ENCODE measurements around the gene KRTAP5-2.
A peak's percentile ranks its signal among the peaks of the same experiment; 100 is the strongest.

Gene KRTAP5-2

DNA sequence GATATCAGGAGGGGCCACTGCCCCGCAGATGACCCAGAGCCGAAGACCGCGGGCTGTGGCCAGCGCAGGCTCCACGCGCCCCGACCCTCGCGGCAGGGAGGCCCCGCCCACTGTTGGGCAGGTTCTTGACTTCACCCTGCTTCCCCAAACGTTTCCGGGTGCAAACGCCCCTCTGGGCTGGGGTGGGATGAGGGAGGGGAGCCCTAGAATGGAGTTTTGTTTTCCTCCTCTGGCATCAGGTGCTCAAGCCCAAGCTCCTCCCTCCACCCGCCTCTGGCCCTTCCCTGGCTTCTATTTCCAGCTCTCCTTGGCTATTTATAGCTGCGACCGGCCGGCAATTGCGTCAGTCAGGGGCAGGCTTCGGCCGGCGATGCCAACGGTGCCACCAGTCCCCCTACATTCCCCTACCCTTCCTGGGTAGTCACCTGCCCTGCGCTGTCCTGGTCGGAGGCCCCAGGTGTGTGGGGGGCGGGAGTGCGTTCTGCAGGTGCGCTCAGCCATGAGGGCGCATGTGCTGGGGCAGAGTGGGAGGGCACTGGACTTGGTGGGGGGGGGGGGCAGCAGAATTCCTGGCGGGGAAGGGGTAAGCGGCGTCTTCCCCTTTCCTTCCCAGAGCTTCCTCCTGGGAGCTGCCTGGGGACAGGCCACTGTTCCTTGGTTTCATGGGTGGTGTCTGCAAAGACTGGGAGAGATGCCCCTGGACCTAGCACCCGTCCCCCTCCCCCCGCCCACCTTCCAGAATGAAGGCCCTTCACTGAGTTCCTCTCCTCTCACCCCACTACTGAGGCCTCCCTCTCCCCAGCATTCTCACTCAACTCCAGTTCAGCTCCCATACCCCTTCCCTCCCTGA lies 49.6 kb downstream of the KRTAP5-2 start:
- DNase-seq (ENCODE audit: low read depth, low spot score) = no peak
- TF ChIP-seq POLR2AphosphoS5 (IDR thresholded peaks at IDR 0.05; ENCODE audit: borderline replicate concordance, low read depth, low read length) (no peak), EZH2 (IDR thresholded peaks at IDR 0.05) (peak; percentile 66), FOXP2 (optimal IDR thresholded peaks at IDR 0.05; ENCODE audit: control extremely low read depth, extremely low read length, insufficient read depth) (no peak)
- Histone ChIP-seq H3K4me3 (no peak overlapping the region), H3K9me3 (ENCODE audit: low read depth, low read length) (no peaks in the 10 kb centered on the region), H3K9ac (ENCODE audit: insufficient read length) (no peak overlapping the region), H3K27ac (no peak overlapping the region), H3K36me3 (ENCODE audit: insufficient read depth, low read length) (no peaks in the 10 kb centered on the region)

DNA sequence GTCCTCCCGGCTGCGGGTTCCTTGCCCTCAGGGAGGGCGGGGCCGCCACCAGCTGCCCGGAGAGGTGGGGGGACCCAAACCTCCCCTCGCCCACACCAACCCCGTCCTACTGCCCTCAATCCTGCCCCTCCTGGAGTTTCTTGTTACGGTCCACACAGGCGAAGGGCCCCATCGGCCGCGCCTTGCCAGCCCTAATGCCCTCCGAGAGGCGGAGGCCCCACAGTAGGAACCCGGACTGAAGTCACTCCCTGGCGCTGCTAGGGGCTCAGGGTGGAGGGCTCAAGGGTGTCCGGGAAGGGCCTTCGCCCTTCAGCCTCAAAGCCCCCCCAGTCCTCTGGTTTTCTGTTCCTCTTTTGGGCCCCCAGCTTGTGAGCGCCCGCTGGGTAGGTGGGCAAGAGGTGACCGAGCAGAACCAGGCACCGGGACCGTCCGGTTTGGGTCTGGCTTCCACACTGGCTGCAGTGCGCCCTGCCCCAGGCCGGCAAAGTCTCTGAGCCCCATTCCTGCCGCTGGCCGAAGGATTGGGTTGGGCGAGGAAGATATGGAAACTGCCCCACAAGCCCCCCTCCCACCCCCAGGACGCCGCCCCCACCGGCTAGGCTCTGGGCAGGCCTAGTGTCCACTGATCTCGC lies 50.5 kb downstream of the KRTAP5-2 start:
- DNase-seq (ENCODE audit: low read depth, low spot score) = no peak
- H3K9me3 ChIP-seq (ENCODE audit: low read depth, low read length) = no peaks in the 10 kb centered on the region
- no peaks in the 10 kb centered on the region for H3K36me3 ChIP-seq (ENCODE audit: insufficient read depth, low read length)
- H3K4me3 ChIP-seq = no peak overlapping the region
- H3K27ac ChIP-seq = no peak overlapping the region
- no peak overlapping the region for H3K9ac ChIP-seq (ENCODE audit: insufficient read length)
- TF ChIP-seq EZH2 (IDR thresholded peaks at IDR 0.05) (peak; percentile 58), FOXP2 (optimal IDR thresholded peaks at IDR 0.05; ENCODE audit: control extremely low read depth, extremely low read length, insufficient read depth) (no peak)
